ENCODE results near the gene CNPY2.

- TF ChIP-seq TARDBP (IDR thresholded peaks at IDR 0.05) (no peak), PKNOX1 (IDR thresholded peaks at IDR 0.05) (no peak), BHLHE40 (IDR thresholded peaks at IDR 0.05; ENCODE audit: borderline replicate concordance) (no peak), ZNF384 (IDR thresholded peaks at IDR 0.05) (no peak), SUZ12 (IDR thresholded peaks at IDR 0.05) (no peak), HDGF (IDR thresholded peaks at IDR 0.05; ENCODE audit: borderline replicate concordance) (no peak), ARNT (IDR thresholded peaks at IDR 0.05) (no peak), FOXA1 (IDR thresholded peaks at IDR 0.05) (no peak)
Measured at GRCh38 chr12:56288705-56289387, 26.9 kb downstream of the CNPY2 start.

Data from HEK293T (cell line).